ENCODE results near the gene MYH13. TPM values are rescaled to one million over a fixed set of nuclear protein-coding genes. Genes with fewer than 3 reads are reported as not detected.

Gene MYH13
- total RNA-seq, 1 experiment from 2014 or later: not detected

- no peaks in the 10 kb centered on the region for H3K9me3 Mint-ChIP-seq (ENCODE audit: unreplicated experiment)
- ChIA-PET CTCF (interaction anchor here (0.8 to 1.8 kb wide), 2 partner anchors 26 to 325 kb away, joined by 3 to 5 read pairs; no protein-coding TSS in a partner anchor), POLR2A (no interaction called here)
- intact Hi-C loops (cut with micrococcal nuclease): no loop called here
- H3K27ac Mint-ChIP-seq (ENCODE audit: low read depth, unreplicated experiment): no peak overlapping the region
- H3K36me3 Mint-ChIP-seq (ENCODE audit: insufficient read depth, unreplicated experiment): no peaks in the 10 kb centered on the region
- no peak overlapping the region for H3K4me3 Mint-ChIP-seq (ENCODE audit: unreplicated experiment)
- TF ChIP-seq CTCF (IDR thresholded peaks at IDR 0.05; ENCODE audit: unreplicated experiment): no peak
- peaks cover 25% of the 10 kb centered on the region for H3K27me3 Mint-ChIP-seq (ENCODE audit: insufficient read depth, unreplicated experiment)
- BruUV-seq (replicated peaks): no TSS peak
- DNase-seq (ENCODE audit: unreplicated experiment): no peak
- peaks cover 5% of the 10 kb centered on the region for H3K4me1 Mint-ChIP-seq (ENCODE audit: insufficient read depth, unreplicated experiment)
These were observed 82.8 kb downstream of the MYH13 start for GRCh38 chr17:10290041-10290440.

DNA sequence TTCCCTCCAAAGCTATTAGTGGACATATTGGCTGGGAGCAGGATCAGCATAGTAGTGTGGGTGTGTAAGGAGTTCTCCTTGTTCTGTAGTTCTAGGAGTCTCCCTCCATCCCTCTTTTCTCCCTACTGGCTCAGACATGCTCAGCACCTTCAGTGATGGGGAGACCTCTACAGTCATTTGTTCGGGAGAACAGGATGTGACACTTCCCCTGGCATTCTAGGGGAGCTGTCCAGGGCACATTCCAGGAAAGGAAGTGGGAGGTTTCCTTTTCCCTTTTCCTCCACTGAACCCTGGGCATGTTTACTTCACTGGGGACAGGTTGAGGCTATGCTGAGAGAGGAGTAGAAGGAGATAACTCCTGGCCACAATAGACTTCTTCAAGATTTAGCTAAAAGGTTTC is 86.5 kb downstream of the MYH13 start:
- intact Hi-C loops (cut with micrococcal nuclease): no loop called here
- no peaks in the 10 kb centered on the region for H3K4me1 Mint-ChIP-seq (ENCODE audit: insufficient read depth, unreplicated experiment)
- no peak for TF ChIP-seq CTCF (IDR thresholded peaks at IDR 0.05; ENCODE audit: unreplicated experiment)
- H3K4me3 Mint-ChIP-seq (ENCODE audit: unreplicated experiment): no peak overlapping the region
- H3K9me3 Mint-ChIP-seq (ENCODE audit: unreplicated experiment): no peaks in the 10 kb centered on the region
- ChIA-PET POLR2A (no interaction called here), CTCF (interaction anchor here (0.6 to 2.2 kb wide), 2 partner anchors 327 to 331 kb away, joined by 4 to 8 read pairs; no protein-coding TSS in a partner anchor)
- H3K27me3 Mint-ChIP-seq (ENCODE audit: insufficient read depth, unreplicated experiment): peaks cover 38% of the 10 kb centered on the region
- H3K27ac Mint-ChIP-seq (ENCODE audit: low read depth, unreplicated experiment): no peak overlapping the region
- H3K36me3 Mint-ChIP-seq (ENCODE audit: insufficient read depth, unreplicated experiment): no peaks in the 10 kb centered on the region
- no peak for DNase-seq (ENCODE audit: unreplicated experiment)
- BruUV-seq (replicated peaks): no TSS peak

GRCh38 chr17:10285896-10286295 is 86.9 kb downstream of the MYH13 start:
- ChIA-PET CTCF (interaction anchor here (2.2 kb wide), 1 partner anchor 332 kb away, joined by 8 read pairs; no protein-coding TSS in a partner anchor), POLR2A (no interaction called here)
- no TSS peak for BruUV-seq (replicated peaks)
- H3K27ac Mint-ChIP-seq (ENCODE audit: low read depth, unreplicated experiment): no peak overlapping the region
- TF ChIP-seq CTCF (IDR thresholded peaks at IDR 0.05; ENCODE audit: unreplicated experiment): no peak
- H3K4me1 Mint-ChIP-seq (ENCODE audit: insufficient read depth, unreplicated experiment): no peaks in the 10 kb centered on the region
- no peaks in the 10 kb centered on the region for H3K36me3 Mint-ChIP-seq (ENCODE audit: insufficient read depth, unreplicated experiment)
- intact Hi-C loops (cut with micrococcal nuclease): no loop called here
- H3K9me3 Mint-ChIP-seq (ENCODE audit: unreplicated experiment): no peaks in the 10 kb centered on the region
- no peak overlapping the region for H3K4me3 Mint-ChIP-seq (ENCODE audit: unreplicated experiment)
- H3K27me3 Mint-ChIP-seq (ENCODE audit: insufficient read depth, unreplicated experiment): peaks cover 38% of the 10 kb centered on the region
- no peak for DNase-seq (ENCODE audit: unreplicated experiment)

DNA sequence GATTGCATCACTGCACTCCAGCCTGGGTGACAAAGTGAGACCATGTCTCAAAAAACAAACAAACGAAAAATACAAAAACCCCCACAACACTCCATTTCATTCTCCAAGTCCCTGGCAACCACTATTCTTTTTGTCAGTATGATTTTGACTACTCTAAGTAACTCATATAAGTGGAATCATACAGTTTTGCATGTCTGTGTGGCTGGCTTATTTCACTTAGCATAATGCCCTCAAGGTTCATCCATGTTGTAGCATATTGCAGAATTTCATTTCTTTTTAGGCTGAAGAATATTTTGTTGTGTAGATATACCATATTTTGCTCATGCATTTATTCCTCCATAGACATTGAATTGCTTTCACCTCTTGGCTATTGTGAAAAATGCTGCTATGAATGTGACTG is 92.7 kb downstream of the MYH13 start:
- H3K36me3 Mint-ChIP-seq (ENCODE audit: insufficient read depth, unreplicated experiment): no peaks in the 10 kb centered on the region
- intact Hi-C loops (cut with micrococcal nuclease): no loop called here
- no peak for DNase-seq (ENCODE audit: unreplicated experiment)
- TF ChIP-seq CTCF (IDR thresholded peaks at IDR 0.05; ENCODE audit: unreplicated experiment): no peak
- ChIA-PET POLR2A (no interaction called here), CTCF (no interaction called here)
- BruUV-seq (replicated peaks): no TSS peak
- H3K27ac Mint-ChIP-seq (ENCODE audit: low read depth, unreplicated experiment): no peak overlapping the region
- no peaks in the 10 kb centered on the region for H3K9me3 Mint-ChIP-seq (ENCODE audit: unreplicated experiment)
- H3K4me3 Mint-ChIP-seq (ENCODE audit: unreplicated experiment): no peak overlapping the region
- H3K4me1 Mint-ChIP-seq (ENCODE audit: insufficient read depth, unreplicated experiment): peaks cover 12% of the 10 kb centered on the region
- peaks cover 26% of the 10 kb centered on the region for H3K27me3 Mint-ChIP-seq (ENCODE audit: insufficient read depth, unreplicated experiment)

Measured in MCF 10A (cell line).